Spleen (tissue), 11 donors: ENCODE measurements around the gene CARM1. TPM values are rescaled to one million over a fixed set of nuclear protein-coding genes. Genes with fewer than 3 reads are reported as not detected.
"Not testable (repeated sequence)": the region's sequence is repeated elsewhere in the genome, so short reads cannot be mapped to it uniquely, and the experiment has no call there.

Experiments
- DNase-seq: peaks from one replicate; pipeline ENCODE4 v3.0.0-alpha.2; 2020
- H3K27ac ChIP-seq, 8 donors: fragments of 200-600 bp; sonication (generic) in 7 of 8; 1 replicate in 4 of 8; 2 replicates in 4 of 8; pipeline versions ENCODE4 v1.5.0 to v1.8.0; 2016 to 2021; ENCODE audit warnings: inconsistent platforms in 4 of 8, mild to moderate bottlenecking in 4 of 8, moderate library complexity in 1 of 8
- H3K27me3 ChIP-seq, 7 donors: fragments of 200-600 bp; sonication (generic) in 6 of 7; replicated peaks in 1 of 7; 1 replicate in 4 of 7; 2 replicates in 3 of 7; pipeline versions ENCODE4 v1.5.0 to v1.8.0; 2016 to 2021; ENCODE audit warnings: inconsistent platforms in 3 of 7, mild to moderate bottlenecking in 1 of 7
- H3K36me3 ChIP-seq, 6 donors: fragments of 200-600 bp; sonication (generic) in 5 of 6; 1 replicate in 4 of 6; 2 replicates in 2 of 6; pipeline versions ENCODE4 v1.5.0 to v1.8.0; 2016 to 2021; ENCODE audit warnings: inconsistent platforms in 2 of 6
- H3K4me1 ChIP-seq, 6 donors: fragments of 200-600 bp; sonication (generic) in 5 of 6; 1 replicate in 3 of 6; 2 replicates in 3 of 6; pipeline versions ENCODE4 v1.5.0 to v1.8.0; 2016 to 2021; ENCODE audit warnings: inconsistent platforms in 3 of 6
- H3K4me3 ChIP-seq, 8 donors: fragments of 200-600 bp; sonication (generic) in 7 of 8; 1 replicate in 4 of 8; 2 replicates in 4 of 8; pipeline versions ENCODE4 v1.5.0 to v1.8.0; 2016 to 2021; ENCODE audit warnings: inconsistent platforms in 4 of 8, mild to moderate bottlenecking in 4 of 8, moderate library complexity in 2 of 8
- H3K9me3 ChIP-seq, 8 donors: fragments of 200-600 bp; sonication (generic) in 7 of 8; 1 replicate in 4 of 8; 2 replicates in 4 of 8; pipeline versions ENCODE4 v1.5.0 to v1.8.0; 2016 to 2021; ENCODE audit warnings: inconsistent platforms in 4 of 8
- POLR2A ChIP-seq, 3 donors: fragments of 450-650 bp; IDR thresholded peaks; one replicate each; pipeline ENCODE4 v1.5.1; 2017; ENCODE audit warnings: antibody characterized with exemption in 3 of 3, mild to moderate bottlenecking in 1 of 3
- POLR2AphosphoS5 ChIP-seq, 3 donors: sonication (generic); formaldehyde crosslinking; IDR thresholded peaks; one replicate each; pipeline ENCODE4 v1.5.1; 2017; ENCODE audit warnings: antibody characterized with exemption in 3 of 3
- WGBS, 5 donors: extraction: QIAGEN DNeasy Blood & Tissue Kit in 3 of 5; methylation state at CpG; one replicate each; pipeline versions ENCODE4 v1.1.5 to v1.1.7; 2013 to 2018; 5-methylcytosine and 5-hydroxymethylcytosine counted together
- intact Hi-C: fragments of 100-400 bp; cut with DNase I; formaldehyde crosslinking; loops from one replicate; pipeline ENCODE4 v1.15.0; 2023; ENCODE audit warnings: low total_unique reads
- polyA plus RNA-seq, 3 donors: library from polyadenylated mRNA; stranded (reverse); fragments of 200-250 nt; gene quantifications; one replicate each; pipeline ENCODE4 v1.2.1, GENCODE V29; 2013
- total RNA-seq, 7 donors: library from RNA; depleted of rRNA in 3 of 7; stranded (reverse); fragments of >200 nt in 3 of 7; fragmentation: NEBNext Ultra II Directional in 4 of 7; extraction: Animal tissue kit (Norgen Biotek cat#: 25700) in 4 of 7; gene quantifications; one replicate each; pipeline versions ENCODE4 v1.1.0 to v1.2.1, GENCODE V29; 2016 to 2021
- TF ChIP-seq, protein P1 (sequence below), 11 experiments: fragments of 200-600 bp in 7 of 11; fragments of 450-650 bp in 4 of 11; sonication (generic) in 4 of 11; IDR thresholded peaks in 8 of 11; conservative IDR thresholded peaks in 3 of 11; 1 replicate in 7 of 11; 2 replicates in 4 of 11; pipeline versions ENCODE4 v1.4.0 to v1.8.0; 2016 to 2021; ENCODE audit warnings: antibody characterized with exemption in 11 of 11, inconsistent platforms in 4 of 11, mild to moderate bottlenecking in 1 of 11
- donor health status: healthy with polysubstance abuse.
- donor health status: DM: no; HTN: no; CAD: no; lungs with moderate emphysema.
- donor health status: DM: no; HTN: no; CAD: no.
- donor health status: Bipolar disorder and iron deficiency.
- donor health status: healthy.
- donor health status: DM: no; HTN: no; CAD: no.
- donor health status: DM: yes; HTN: yes; CAD: no.

CARM1 gene
- total and polyA plus RNA-seq, 10 donors, result 13.6 to 32.0 (median 24.6) TPM

DNA sequence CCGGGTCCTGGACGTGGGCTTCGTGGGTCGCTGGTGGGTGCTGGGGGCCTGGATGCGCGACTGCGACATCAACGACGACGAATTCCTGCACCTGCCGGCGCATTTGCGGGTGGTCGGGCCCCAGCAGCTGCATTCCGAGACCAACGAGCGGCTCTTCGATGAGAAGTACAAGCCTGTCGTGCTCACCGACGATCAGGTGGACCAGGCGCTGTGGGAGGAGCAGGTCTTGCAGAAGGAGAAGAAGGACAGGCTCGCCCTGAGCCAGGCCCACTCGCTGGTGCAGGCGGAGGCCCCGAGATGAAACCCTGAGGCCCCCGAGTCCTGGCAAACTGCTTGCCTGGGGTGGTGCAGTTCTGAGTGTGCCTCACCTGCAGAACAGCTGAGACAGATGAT is 58.0 kb downstream of the CARM1 start:
- Histone ChIP-seq H3K4me1 (peaks cover 14 to 51% (median 37%) of the 10 kb centered on the region in 6 donors), H3K27ac (peak overlapping the region in 6 of 8 donors; percentile 83 to 92 (median 86)), H3K9me3 (no peaks in the 10 kb centered on the region), H3K4me3 (peak overlapping the region; percentile 79 to 100 (median 98)), H3K27me3 (no peaks in the 10 kb centered on the region), H3K36me3 (peaks cover 0 to 60% (median 10%) of the 10 kb centered on the region in 6 donors)
- peak; percentile 78 for DNase-seq
- intact Hi-C loops, result no loop called here
- 7 to 32% (median 14%) methylated on average over 3 to 27 of the region's 27 CpGs for WGBS, 5 donors
- no peak for TF ChIP-seq POLR2A (IDR thresholded peaks at IDR 0.05)
- TF ChIP-seq, protein P1, sequence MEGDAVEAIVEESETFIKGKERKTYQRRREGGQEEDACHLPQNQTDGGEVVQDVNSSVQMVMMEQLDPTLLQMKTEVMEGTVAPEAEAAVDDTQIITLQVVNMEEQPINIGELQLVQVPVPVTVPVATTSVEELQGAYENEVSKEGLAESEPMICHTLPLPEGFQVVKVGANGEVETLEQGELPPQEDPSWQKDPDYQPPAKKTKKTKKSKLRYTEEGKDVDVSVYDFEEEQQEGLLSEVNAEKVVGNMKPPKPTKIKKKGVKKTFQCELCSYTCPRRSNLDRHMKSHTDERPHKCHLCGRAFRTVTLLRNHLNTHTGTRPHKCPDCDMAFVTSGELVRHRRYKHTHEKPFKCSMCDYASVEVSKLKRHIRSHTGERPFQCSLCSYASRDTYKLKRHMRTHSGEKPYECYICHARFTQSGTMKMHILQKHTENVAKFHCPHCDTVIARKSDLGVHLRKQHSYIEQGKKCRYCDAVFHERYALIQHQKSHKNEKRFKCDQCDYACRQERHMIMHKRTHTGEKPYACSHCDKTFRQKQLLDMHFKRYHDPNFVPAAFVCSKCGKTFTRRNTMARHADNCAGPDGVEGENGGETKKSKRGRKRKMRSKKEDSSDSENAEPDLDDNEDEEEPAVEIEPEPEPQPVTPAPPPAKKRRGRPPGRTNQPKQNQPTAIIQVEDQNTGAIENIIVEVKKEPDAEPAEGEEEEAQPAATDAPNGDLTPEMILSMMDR (IDR thresholded peaks at IDR 0.05 in 8 of 11, conservative IDR thresholded peaks at IDR 0.05 in 3 of 11), result no peak
- TF ChIP-seq POLR2AphosphoS5 (IDR thresholded peaks at IDR 0.05), result no peak

DNA sequence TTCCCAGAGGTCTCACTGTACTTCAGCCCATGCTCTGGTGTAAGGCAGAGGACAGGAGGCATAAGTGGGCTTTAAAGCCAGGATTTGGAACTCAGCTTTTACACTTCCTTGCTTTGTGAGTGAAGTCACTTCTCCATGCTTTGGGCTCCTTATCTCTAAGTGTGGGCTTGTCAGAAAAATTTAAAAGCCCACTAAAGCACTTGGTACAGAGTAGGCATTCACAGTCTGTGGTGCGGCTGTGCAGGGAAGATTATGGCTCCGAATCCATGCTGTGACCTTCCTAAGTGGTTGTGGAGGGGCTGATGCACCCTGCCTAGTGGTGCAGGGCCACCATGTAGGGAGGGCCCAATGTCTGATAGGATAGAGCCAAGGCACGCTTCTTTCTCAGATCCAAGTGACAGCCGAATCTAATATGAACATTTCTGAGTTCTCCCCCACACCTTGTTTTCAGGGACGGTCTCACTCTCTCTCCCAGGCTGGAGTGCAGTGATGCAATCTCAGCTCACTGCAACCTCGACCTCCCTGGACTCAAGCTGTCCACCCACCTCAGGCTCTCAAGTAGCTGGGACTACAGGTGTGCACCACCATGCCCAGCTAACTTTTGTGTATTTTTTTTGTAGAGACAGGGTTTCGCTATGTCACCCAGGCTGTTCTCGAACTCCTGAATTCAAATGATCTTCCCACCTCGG is 64.2 kb downstream of the CARM1 start:
- DNase-seq, result no peak
- peaks cover 2 to 36% (median 16%) of the 10 kb centered on the region in 6 donors for H3K4me1 ChIP-seq
- no peaks in the 10 kb centered on the region for H3K27me3 ChIP-seq
- H3K4me3 ChIP-seq, result no peak overlapping the region
- no peaks in the 10 kb centered on the region for H3K9me3 ChIP-seq
- TF ChIP-seq, protein P1 (IDR thresholded peaks at IDR 0.05 in 8 of 11, conservative IDR thresholded peaks at IDR 0.05 in 3 of 11), result no peak
- peaks cover 0 to 35% (median 9%) of the 10 kb centered on the region in 6 donors for H3K36me3 ChIP-seq
- no peak overlapping the region for H3K27ac ChIP-seq
- 85 to 94% (median 91%) methylated on average over 9 of the region's 9 CpGs for WGBS, 5 donors
- intact Hi-C loops, result no loop called here

DNA sequence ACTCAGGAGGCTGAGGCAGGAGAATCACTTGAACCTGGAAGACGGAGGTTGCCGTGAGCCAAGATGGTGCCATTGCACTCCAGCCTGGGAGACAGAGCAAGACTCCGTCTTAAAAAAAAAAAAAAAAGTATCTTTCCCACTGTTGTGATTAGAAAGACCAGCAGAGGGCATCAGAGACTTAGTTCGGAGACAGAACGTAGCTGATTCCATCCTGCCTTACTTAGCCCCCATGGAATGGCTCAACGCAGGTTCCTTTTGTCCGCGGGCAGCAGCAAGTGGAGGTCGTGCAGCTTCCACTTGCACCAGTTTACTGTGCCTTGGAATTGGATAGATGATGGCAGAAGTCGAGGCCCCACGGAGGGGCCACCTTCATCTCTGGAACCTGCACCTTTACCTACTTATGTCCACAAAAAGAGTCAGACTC is 65.3 kb downstream of the CARM1 start:
- 2 to 7% (median 6%) methylated on average over 11 of the region's 11 CpGs for WGBS, 5 donors
- Histone ChIP-seq H3K4me1 (peaks cover 2 to 25% (median 8%) of the 10 kb centered on the region in 6 donors), H3K4me3 (peak overlapping the region in 1 of 8 donors; percentile 5), H3K27ac (no peak overlapping the region), H3K36me3 (peaks cover 0 to 23% (median 7%) of the 10 kb centered on the region in 6 donors), H3K27me3 (no peaks in the 10 kb centered on the region), H3K9me3 (no peaks in the 10 kb centered on the region)
- no peak for TF ChIP-seq POLR2A (IDR thresholded peaks at IDR 0.05)
- TF ChIP-seq, protein P1 (IDR thresholded peaks at IDR 0.05 in 8 of 11, conservative IDR thresholded peaks at IDR 0.05 in 3 of 11), result peak; percentile 17 to 78 (median 53)
- intact Hi-C loops, result no loop called here
- DNase-seq, result no peak

DNA sequence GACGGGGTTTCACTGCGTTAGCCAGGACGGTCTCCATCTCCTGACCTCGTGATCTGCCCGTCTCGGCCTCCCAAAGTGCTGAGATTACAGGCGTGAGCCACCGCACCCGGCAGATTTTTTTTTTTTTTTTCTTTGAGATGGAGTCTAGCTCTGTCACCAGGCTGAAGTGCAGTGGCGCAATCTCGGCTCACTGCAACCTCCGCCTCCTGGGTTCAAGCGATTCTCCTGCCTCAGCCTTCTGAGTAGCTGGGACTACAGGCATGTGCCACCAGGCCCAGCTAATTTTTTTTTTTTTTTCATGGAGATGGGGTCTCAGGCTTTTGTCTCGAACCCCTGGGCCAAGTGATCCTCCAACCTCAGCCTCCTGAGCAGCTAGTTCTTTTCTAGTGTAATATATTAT is 70.3 kb downstream of the CARM1 start:
- WGBS, 5 donors, result 68 to 86% (median 82%) methylated on average over 14 of the region's 14 CpGs
- H3K9me3 ChIP-seq, H3K27me3 ChIP-seq: not testable (repeated sequence)

DNA sequence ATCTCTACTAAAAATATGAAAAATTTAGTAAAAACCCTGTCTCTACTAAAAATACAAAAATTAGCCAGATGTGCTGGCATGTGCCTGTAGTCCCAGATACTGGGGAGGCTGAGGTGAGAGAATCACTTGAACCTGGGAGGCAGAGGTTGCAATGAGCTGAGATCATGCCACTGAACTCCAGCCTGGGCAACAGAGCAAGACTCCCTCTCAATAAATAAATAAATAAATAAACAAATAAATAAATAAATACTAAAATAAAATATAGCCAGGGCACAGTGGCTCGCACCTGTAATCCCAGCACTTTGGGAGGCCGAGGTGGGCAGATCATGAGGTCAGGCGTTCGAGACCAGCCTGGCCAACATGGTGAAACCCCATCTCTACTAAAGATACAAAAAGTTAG is 72.1 kb downstream of the CARM1 start:
- intact Hi-C loops, H3K9me3 ChIP-seq, H3K27me3 ChIP-seq, DNase-seq, H3K27ac ChIP-seq, H3K4me3 ChIP-seq, H3K36me3 ChIP-seq: not testable (repeated sequence)
- peaks cover 0 to 20% (median 7%) of the 10 kb centered on the region in 6 donors for H3K4me1 ChIP-seq
- WGBS, 5 donors, result 79 to 96% (median 83%) methylated on average over 4 of the region's 4 CpGs

More for the DNA sequence above, 70.3 kb downstream of the CARM1 start:
- intact Hi-C loops, H3K36me3 ChIP-seq, H3K27ac ChIP-seq, H3K4me3 ChIP-seq, DNase-seq: not testable (repeated sequence)
- H3K4me1 ChIP-seq, result peaks cover 2 to 26% (median 8%) of the 10 kb centered on the region in 6 donors
